Gastrocnemius medialis (tissue), 4 donors: ENCODE data around the gene IFITM5.
A peak's percentile ranks its signal among the peaks of the same experiment; 100 is the strongest.

Experiments used
- POLR2A ChIP-seq, 2 donors: fragments of 450-650 bp; IDR thresholded peaks; one replicate each; pipeline ENCODE4 v1.6.1; 2017; ENCODE audit warnings: antibody characterized with exemption in 2 of 2, mild to moderate bottlenecking in 2 of 2, moderate library complexity in 2 of 2
- TF ChIP-seq, protein P1 (sequence below), 5 experiments: fragments of 450-650 bp in 3 of 5; fragments of 200-600 bp in 2 of 5; sonication (generic) in 2 of 5; IDR thresholded peaks in 4 of 5; conservative IDR thresholded peaks in 1 of 5; 1 replicate in 4 of 5; 2 replicates in 1 of 5; pipeline ENCODE4 v1.5.1; 2016 to 2019; ENCODE audit warnings: antibody characterized with exemption in 5 of 5, mild to moderate bottlenecking in 3 of 5, moderate library complexity in 3 of 5

GRCh38 chr11:250740-251299, 48.5 kb downstream of the IFITM5 start:
- TF ChIP-seq, protein P1, sequence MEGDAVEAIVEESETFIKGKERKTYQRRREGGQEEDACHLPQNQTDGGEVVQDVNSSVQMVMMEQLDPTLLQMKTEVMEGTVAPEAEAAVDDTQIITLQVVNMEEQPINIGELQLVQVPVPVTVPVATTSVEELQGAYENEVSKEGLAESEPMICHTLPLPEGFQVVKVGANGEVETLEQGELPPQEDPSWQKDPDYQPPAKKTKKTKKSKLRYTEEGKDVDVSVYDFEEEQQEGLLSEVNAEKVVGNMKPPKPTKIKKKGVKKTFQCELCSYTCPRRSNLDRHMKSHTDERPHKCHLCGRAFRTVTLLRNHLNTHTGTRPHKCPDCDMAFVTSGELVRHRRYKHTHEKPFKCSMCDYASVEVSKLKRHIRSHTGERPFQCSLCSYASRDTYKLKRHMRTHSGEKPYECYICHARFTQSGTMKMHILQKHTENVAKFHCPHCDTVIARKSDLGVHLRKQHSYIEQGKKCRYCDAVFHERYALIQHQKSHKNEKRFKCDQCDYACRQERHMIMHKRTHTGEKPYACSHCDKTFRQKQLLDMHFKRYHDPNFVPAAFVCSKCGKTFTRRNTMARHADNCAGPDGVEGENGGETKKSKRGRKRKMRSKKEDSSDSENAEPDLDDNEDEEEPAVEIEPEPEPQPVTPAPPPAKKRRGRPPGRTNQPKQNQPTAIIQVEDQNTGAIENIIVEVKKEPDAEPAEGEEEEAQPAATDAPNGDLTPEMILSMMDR (IDR thresholded peaks at IDR 0.05 in 4 of 5, conservative IDR thresholded peaks at IDR 0.05 in 1 of 5) = peak in 4 of 5 experiments; percentile 35 to 52 (median 48)
- TF ChIP-seq POLR2A (IDR thresholded peaks at IDR 0.05) = no peak
